Measurements from ENCODE around the gene PLXNA4. TPM values are rescaled to one million over a fixed set of nuclear protein-coding genes. Genes with fewer than 3 reads are reported as not detected.
A peak's percentile ranks its signal among the peaks of the same experiment; 100 is the strongest.

The PLXNA4 gene
- total RNA-seq, 1 experiment from 2014 or later = 0.81 TPM

GRCh38 chr7:132476541-132476940, 99.7 kb downstream of the PLXNA4 start (continued):
- TF ChIP-seq ARID4B (CRISPR knock-in tag; IDR thresholded peaks at IDR 0.05; ENCODE audit: borderline replicate concordance) = no peak
- no peak for TF ChIP-seq OVOL2 (CRISPR knock-in tag; IDR thresholded peaks at IDR 0.05; ENCODE audit: borderline replicate concordance)
- TF ChIP-seq GRHL2 (CRISPR knock-in tag; IDR thresholded peaks at IDR 0.05; ENCODE audit: insufficient replicate concordance, severe bottlenecking) = no peak
- no peak for TF ChIP-seq FOXJ3 (CRISPR knock-in tag; IDR thresholded peaks at IDR 0.05; ENCODE audit: borderline replicate concordance)
- no peak for TF ChIP-seq ZNF423 (CRISPR knock-in tag; IDR thresholded peaks at IDR 0.05)
- no peak for TF ChIP-seq ZSCAN18 (CRISPR knock-in tag; IDR thresholded peaks at IDR 0.05)
- no peak for TF ChIP-seq HMGXB4 (CRISPR knock-in tag; IDR thresholded peaks at IDR 0.05)
- TF ChIP-seq ERG (CRISPR knock-in tag; IDR thresholded peaks at IDR 0.05) = no peak
- TF ChIP-seq JAZF1 (CRISPR knock-in tag; IDR thresholded peaks at IDR 0.05) = no peak
- TF ChIP-seq PRRX2 (CRISPR knock-in tag; IDR thresholded peaks at IDR 0.05) = no peak
- no peak for TF ChIP-seq FOXP4 (CRISPR knock-in tag; IDR thresholded peaks at IDR 0.05)
- no peak for TF ChIP-seq USF1 (CRISPR knock-in tag; IDR thresholded peaks at IDR 0.05)
- TF ChIP-seq TEAD1 (CRISPR knock-in tag; IDR thresholded peaks at IDR 0.05) = no peak

- peaks cover 47% of the 10 kb centered on the region for H3K4me1 Mint-ChIP-seq
- no peak overlapping the region for H3K27ac Mint-ChIP-seq
- H3K36me3 Mint-ChIP-seq = no peaks in the 10 kb centered on the region
- ChIA-PET POLR2A (no interaction called here), CTCF (interaction anchor here (0.7 to 2.8 kb wide), 8 partner anchors 9 to 157 kb away, joined by 3 to 10 read pairs (median 4); no protein-coding TSS in a partner anchor)
- peak overlapping the region; percentile 45 for H3K4me3 Mint-ChIP-seq
- ATAC-seq (peak; percentile 67), DNase-seq (ENCODE audit: low spot score) (no peak)
- H3K27me3 Mint-ChIP-seq (ENCODE audit: low read depth) = peaks cover 4% of the 10 kb centered on the region
- no peaks in the 10 kb centered on the region; the same call in 1 of the 2 replicates for H3K9me3 Mint-ChIP-seq
- no peak for TF ChIP-seq ZNF512 (CRISPR knock-in tag; IDR thresholded peaks at IDR 0.05; ENCODE audit: borderline replicate concordance)
- no peak for TF ChIP-seq ATF6 (CRISPR knock-in tag; IDR thresholded peaks at IDR 0.05)
- no peak for TF ChIP-seq FOXK1 (CRISPR knock-in tag; IDR thresholded peaks at IDR 0.05)
- no peak for TF ChIP-seq MLX (CRISPR knock-in tag; IDR thresholded peaks at IDR 0.05)
- no peak for TF ChIP-seq JUN (CRISPR knock-in tag; IDR thresholded peaks at IDR 0.05)
- TF ChIP-seq RORB (CRISPR knock-in tag; IDR thresholded peaks at IDR 0.05) = no peak
- no peak for TF ChIP-seq ZNF232 (CRISPR knock-in tag; IDR thresholded peaks at IDR 0.05)
These were observed 100.6 kb downstream of the PLXNA4 start for GRCh38 chr7:132475669-132476116.

Measured in WTC11 (cell line).